Measurements from ENCODE around the gene EGFR.
"Not testable (repeated sequence)": the region's sequence is repeated elsewhere in the genome, so short reads cannot be mapped to it uniquely, and the experiment has no call there.

Gene EGFR

GRCh38 chr7:55016061-55016745, 2.6 kb upstream of the EGFR start:
- DNase-seq: no peak

- DNase-seq: no peak
Observed at GRCh38 chr7:55016746-55017090, 2.1 kb upstream of the EGFR start.

GRCh38 chr7:55017841-55018240, 976 bp upstream of the EGFR start:
- DNase-seq: no peak

- no peak for DNase-seq
Observed at GRCh38 chr7:55019191-55019690, 424 bp downstream of the EGFR start.

- no peak for DNase-seq
Observed at GRCh38 chr7:55019691-55020465, 1.1 kb downstream of the EGFR start.

- DNase-seq: no peak
Observed at GRCh38 chr7:55020466-55020871, 1.7 kb downstream of the EGFR start.

- no peak for DNase-seq
Observed at GRCh38 chr7:55021053-55021452, 2.2 kb downstream of the EGFR start.

GRCh38 chr7:55022002-55022985, 3.5 kb downstream of the EGFR start:
- no peak for DNase-seq

- no peak for DNase-seq
Observed at GRCh38 chr7:55023841-55024505, 5.2 kb downstream of the EGFR start.

- DNase-seq: no peak
Observed at GRCh38 chr7:55024776-55025175, 6.0 kb downstream of the EGFR start.

- DNase-seq: no peak
Observed at GRCh38 chr7:55026086-55026790, 7.4 kb downstream of the EGFR start.

- no peak for DNase-seq
Observed at GRCh38 chr7:55026867-55027490, 8.2 kb downstream of the EGFR start.

- no peak for DNase-seq
Observed at GRCh38 chr7:55028011-55028410, 9.2 kb downstream of the EGFR start.

GRCh38 chr7:55030314-55030713, 11.5 kb downstream of the EGFR start:
- no peak for DNase-seq

- no peak for DNase-seq
Observed at GRCh38 chr7:55031075-55031474, 12.3 kb downstream of the EGFR start.

GRCh38 chr7:55032069-55032699, 13.4 kb downstream of the EGFR start:
- no peak for DNase-seq

GRCh38 chr7:55033236-55033846, 14.5 kb downstream of the EGFR start:
- no peak for DNase-seq

- DNase-seq: no peak
Observed at GRCh38 chr7:55034776-55035175, 16.0 kb downstream of the EGFR start.

- DNase-seq: not testable (repeated sequence)
Observed at GRCh38 chr7:55035410-55035809, 16.6 kb downstream of the EGFR start.

GRCh38 chr7:55036950-55037736, 18.3 kb downstream of the EGFR start:
- DNase-seq: no peak

Data from CD4-positive, alpha-beta T cell treated with Interleukin-17A for 1 hour (primary cell).